ENCODE measurements around the gene SPTB. TPM values are rescaled to one million over a fixed set of nuclear protein-coding genes. Genes with fewer than 3 reads are reported as not detected.

Gene SPTB
- total and polyA plus RNA-seq, 2 experiments from 2014 or later: 1.1 to 1.7 TPM

DNA sequence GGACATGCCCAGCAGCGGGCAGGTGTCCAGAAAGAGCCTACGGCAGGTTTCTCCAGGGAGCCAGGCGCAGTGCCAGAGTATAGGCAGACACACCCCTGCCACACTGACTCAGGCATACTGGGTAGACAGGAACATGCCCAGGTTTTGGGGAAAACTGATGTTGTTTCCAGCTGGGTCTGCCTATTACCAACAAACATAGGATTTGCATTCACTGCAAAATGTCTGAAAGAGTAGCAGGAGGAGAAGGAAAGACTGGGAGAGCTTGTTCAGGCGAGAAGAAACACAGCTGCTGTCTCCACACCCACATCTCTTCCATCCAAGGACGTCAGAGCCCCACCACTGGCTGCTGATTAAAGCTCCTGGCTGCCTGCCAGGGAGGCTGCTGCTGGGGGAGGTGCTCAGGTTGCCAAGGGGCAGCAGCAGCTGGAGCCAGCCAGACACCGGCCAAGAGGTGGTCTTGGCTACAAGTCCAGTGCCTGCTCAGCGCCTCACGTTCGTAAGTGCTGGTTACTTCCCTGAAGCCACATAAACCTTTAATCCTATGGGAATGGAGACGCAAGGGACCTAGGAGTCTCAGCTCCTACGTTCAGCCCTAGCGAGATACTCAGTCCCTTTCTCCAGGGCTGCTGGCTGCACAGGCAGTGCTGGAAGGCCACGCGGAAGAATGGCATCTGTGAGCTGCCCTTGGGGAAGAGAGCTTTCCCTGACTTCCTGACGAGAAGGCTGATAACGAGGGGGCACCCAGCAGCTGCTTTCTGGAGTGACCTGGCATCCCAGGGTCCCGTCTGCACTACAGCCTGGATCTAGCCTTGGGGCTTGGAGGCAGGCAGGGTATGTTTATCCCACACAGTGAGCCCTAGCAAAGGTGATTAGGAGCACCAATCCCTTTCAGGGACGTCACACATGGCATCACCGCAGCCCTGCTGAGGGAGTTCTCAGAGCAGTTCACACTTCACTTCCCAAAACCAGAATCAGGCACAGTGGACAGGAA is 117.4 kb downstream of the SPTB start:
- TF ChIP-seq EZH2 (IDR thresholded peaks at IDR 0.05; ENCODE audit: borderline replicate concordance) (no peak), CTCF (IDR thresholded peaks at IDR 0.05; ENCODE audit: poor library complexity) (no peak), EZH2phosphoT487 (IDR thresholded peaks at IDR 0.05; ENCODE audit: low read depth, severe bottlenecking, unreplicated experiment) (no peak)
- Histone ChIP-seq H4K20me1 (ENCODE audit: insufficient read depth, poor library complexity, severe bottlenecking) (no peaks in the 10 kb centered on the region), H3K4me2 (peak overlapping the region; percentile 69), H3K4me3 (no peak overlapping the region), H3K27ac (peak overlapping the region; percentile 92), H3K9me2 (replicated peaks; ENCODE audit: insufficient read depth) (no peaks in the 10 kb centered on the region), H3K9me3 (ENCODE audit: low read depth) (no peaks in the 10 kb centered on the region), H3K36me3 (replicated peaks; ENCODE audit: insufficient read depth, low read depth) (no peaks in the 10 kb centered on the region), H2AFZ (no peak overlapping the region), H3K79me2 (no peaks in the 10 kb centered on the region), H3K4me1 (ENCODE audit: insufficient read depth) (peaks cover 70% of the 10 kb centered on the region), H3K27me3 (no peaks in the 10 kb centered on the region)
- peak; percentile 95 for DNase-seq (ENCODE audit: low spot score)
- 32% methylated on average over 19 of the region's 19 CpGs for WGBS (ENCODE audit: low lambda C conversion rate, missing lambda C conversion rate)

GRCh38 chr14:64761441-64762043 is 118.2 kb downstream of the SPTB start:
- no peak overlapping the region for H2AFZ ChIP-seq
- no peaks in the 10 kb centered on the region for H3K9me3 ChIP-seq (ENCODE audit: low read depth)
- H4K20me1 ChIP-seq (ENCODE audit: insufficient read depth, poor library complexity, severe bottlenecking): no peaks in the 10 kb centered on the region
- peak overlapping the region; percentile 69 for H3K4me2 ChIP-seq
- H3K4me3 ChIP-seq: no peak overlapping the region
- DNase-seq (ENCODE audit: low spot score): peak; percentile 28
- no peaks in the 10 kb centered on the region for H3K27me3 ChIP-seq
- H3K36me3 ChIP-seq (replicated peaks; ENCODE audit: insufficient read depth, low read depth): no peaks in the 10 kb centered on the region
- TF ChIP-seq CTCF (IDR thresholded peaks at IDR 0.05; ENCODE audit: poor library complexity): peak; percentile 15
- TF ChIP-seq EZH2phosphoT487 (IDR thresholded peaks at IDR 0.05; ENCODE audit: low read depth, severe bottlenecking, unreplicated experiment): no peak
- H3K27ac ChIP-seq: peak overlapping the region; percentile 92
- no peaks in the 10 kb centered on the region for H3K9me2 ChIP-seq (replicated peaks; ENCODE audit: insufficient read depth)
- peaks cover 78% of the 10 kb centered on the region for H3K4me1 ChIP-seq (ENCODE audit: insufficient read depth)
- no peaks in the 10 kb centered on the region for H3K79me2 ChIP-seq
- 81% methylated on average over 5 of the region's 5 CpGs for WGBS (ENCODE audit: low lambda C conversion rate, missing lambda C conversion rate)

DNA sequence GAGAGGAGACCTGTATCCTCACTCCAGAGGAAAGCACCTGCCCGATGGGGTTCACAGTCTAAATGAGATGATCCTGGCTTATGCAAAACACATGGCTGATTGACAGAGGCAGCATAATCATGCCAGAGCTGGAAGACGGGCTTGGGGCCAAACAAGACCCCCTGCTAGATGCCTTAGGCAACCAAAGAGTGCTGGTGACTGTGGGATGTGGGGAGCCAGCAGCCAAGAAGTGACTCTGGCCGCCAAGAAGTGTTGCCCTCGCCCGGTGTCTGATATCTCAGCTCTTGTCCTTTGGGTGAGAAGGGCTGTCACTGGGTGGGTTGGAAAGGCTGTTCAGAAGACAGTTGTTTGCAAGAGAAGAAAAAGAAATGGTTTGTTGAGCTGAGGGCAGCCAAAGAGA is 118.8 kb downstream of the SPTB start:
- no peak overlapping the region for H3K27ac ChIP-seq
- H3K27me3 ChIP-seq: no peaks in the 10 kb centered on the region
- H3K9me2 ChIP-seq (replicated peaks; ENCODE audit: insufficient read depth): no peaks in the 10 kb centered on the region
- 78% methylated on average over 5 of the region's 5 CpGs for WGBS (ENCODE audit: low lambda C conversion rate, missing lambda C conversion rate)
- H3K9me3 ChIP-seq (ENCODE audit: low read depth): no peaks in the 10 kb centered on the region
- no peak overlapping the region for H3K4me3 ChIP-seq
- H3K4me1 ChIP-seq (ENCODE audit: insufficient read depth): peaks cover 83% of the 10 kb centered on the region
- H3K36me3 ChIP-seq (replicated peaks; ENCODE audit: insufficient read depth, low read depth): no peaks in the 10 kb centered on the region
- no peak overlapping the region for H3K4me2 ChIP-seq
- no peak for DNase-seq (ENCODE audit: low spot score)
- H3K79me2 ChIP-seq: no peaks in the 10 kb centered on the region
- H2AFZ ChIP-seq: no peak overlapping the region
- no peaks in the 10 kb centered on the region for H4K20me1 ChIP-seq (ENCODE audit: insufficient read depth, poor library complexity, severe bottlenecking)
- TF ChIP-seq CTCF (IDR thresholded peaks at IDR 0.05; ENCODE audit: poor library complexity): no peak
- TF ChIP-seq EZH2 (IDR thresholded peaks at IDR 0.05; ENCODE audit: borderline replicate concordance): no peak
- TF ChIP-seq EZH2phosphoT487 (IDR thresholded peaks at IDR 0.05; ENCODE audit: low read depth, severe bottlenecking, unreplicated experiment): no peak

All from hepatocyte (in vitro differentiated cells).